T1000 (cell line): ENCODE results near the gene KIF12.

ENCODE experiments used
- DNase-seq: peaks from one replicate; lab custom pipeline; 2025; ENCODE audit warnings: mixed read lengths; lab: John Stamatoyannopoulos, UW

The KIF12 gene

DNA sequence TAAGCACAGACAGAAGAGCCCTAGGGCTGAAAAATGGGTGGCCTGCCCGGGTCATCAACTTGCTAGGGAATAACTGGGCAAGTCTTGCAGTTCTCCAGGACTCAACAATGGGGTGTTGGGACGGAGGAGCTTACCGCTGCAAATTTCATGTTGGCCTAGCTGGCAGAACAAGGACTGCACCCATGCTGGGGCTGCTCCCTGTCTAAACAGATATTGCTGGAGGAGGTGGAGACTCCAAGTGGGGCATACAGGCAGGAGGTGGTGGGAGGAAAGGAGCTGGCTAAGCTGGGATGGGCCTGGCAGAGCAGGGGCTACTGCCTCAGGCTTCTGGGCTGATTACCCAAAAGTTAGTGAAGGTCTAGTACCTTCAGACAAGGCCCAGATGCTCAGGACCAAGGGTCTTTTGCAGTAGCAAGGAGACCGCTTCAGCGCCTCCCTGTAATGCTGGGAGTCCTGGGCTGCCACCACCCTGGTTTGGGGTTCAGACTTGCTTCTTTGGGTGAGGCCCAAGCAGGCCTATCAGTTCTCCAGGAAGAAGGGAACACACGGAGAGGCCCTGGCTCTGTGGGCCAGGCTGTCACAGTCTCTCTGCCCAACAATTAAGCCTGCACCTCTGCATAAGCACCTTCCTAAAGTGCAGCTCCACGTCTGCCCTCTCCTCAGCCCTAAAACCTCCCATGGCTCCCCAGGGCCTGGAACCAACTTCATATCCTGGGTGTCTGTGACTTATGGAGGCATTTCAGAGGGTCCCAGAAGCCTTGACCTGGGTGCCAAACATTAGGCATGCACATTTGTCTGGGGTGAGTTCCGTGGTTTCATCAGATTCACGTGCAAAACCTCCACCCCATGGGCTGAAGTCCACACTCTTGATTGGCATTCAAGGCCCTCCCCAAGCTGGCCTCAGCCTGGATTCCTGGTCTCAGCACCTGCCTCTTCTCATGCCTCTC, 24.2 kb upstream of the KIF12 start:
- no peak for DNase-seq

DNA sequence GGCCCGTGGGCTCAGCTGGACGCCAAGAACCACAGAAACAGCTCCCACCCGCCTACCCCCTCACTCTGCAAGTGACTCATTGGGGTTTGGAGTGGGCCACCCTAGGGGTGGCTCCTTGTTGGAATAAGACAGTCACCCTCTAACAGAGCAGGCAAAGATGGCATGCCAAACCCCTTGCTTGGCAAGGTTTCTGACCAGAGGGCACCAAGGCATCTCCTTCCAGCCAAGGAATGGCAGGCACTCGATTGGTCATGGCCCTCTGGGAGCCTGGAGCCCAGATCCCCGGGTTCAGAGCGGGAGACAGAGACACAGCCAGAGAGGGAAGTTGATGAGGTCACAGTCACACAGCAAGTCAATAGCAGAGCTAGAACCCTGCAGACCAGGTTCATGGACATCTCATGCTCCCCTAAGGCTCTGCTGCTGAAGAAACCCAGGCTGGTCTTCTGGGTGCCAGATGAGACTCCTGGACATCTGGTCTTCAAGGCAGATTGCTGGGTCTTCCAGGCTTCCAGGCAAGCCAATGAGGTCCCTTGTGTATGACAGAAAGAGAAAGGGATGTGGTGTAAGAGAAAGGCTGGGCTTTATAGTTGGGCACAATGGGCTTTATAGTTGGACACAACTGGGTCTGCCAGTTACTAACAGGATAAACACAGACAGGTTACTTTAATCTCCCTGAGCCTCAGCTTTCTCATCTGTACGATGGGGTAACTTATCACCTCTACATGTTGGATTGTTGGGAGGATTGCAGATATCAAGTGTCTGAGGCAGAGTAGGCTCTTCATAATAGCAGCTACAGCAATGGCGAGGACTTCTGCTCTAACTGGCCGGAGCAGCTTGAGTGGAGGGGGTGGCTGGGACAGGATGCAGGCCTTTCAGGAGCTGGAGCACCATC, 23.3 kb upstream of the KIF12 start:
- no peak for DNase-seq

DNA sequence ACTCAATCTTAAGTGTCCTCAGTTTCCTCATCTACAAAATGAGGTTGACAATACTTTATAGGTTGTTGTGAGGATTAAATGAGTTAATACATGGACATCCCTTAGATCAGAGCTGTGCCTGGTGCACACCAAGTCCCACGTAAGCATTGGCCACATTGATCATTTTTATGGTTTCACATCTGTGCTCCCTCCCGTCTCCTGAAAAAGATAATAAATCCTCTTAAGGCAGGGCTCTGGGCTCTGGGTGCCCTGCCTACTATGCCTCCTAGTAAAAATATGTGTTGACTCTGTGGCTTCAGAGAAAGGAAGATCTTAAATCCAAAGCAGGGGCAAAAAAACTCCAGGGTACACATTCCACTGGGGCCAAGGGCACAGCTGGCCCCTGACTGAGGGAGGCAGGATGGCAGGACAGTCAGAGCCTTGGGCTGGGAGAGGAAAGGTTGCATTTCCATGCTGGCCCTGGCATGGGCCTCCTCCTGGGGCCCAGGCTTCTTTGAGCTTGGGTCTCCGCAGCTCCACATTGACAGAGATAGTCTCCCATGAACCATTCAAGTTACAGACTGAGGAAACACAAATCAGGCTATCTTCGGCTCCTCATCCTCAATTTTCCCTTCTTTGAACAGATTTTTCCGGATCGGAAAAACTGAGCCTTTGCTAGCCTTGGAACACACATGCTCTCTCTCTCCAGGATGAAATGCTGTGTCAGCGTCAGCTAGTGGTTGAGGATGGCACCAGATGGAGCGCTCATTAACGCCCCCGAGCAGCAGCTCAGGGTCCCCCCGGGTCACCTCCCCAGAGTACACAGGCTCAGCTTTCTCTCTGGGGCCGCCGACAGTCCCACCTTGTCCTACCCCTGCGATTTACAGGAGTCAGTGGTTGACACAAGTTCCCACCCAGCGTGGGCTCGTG, 22.4 kb upstream of the KIF12 start:
- DNase-seq, result no peak

DNA sequence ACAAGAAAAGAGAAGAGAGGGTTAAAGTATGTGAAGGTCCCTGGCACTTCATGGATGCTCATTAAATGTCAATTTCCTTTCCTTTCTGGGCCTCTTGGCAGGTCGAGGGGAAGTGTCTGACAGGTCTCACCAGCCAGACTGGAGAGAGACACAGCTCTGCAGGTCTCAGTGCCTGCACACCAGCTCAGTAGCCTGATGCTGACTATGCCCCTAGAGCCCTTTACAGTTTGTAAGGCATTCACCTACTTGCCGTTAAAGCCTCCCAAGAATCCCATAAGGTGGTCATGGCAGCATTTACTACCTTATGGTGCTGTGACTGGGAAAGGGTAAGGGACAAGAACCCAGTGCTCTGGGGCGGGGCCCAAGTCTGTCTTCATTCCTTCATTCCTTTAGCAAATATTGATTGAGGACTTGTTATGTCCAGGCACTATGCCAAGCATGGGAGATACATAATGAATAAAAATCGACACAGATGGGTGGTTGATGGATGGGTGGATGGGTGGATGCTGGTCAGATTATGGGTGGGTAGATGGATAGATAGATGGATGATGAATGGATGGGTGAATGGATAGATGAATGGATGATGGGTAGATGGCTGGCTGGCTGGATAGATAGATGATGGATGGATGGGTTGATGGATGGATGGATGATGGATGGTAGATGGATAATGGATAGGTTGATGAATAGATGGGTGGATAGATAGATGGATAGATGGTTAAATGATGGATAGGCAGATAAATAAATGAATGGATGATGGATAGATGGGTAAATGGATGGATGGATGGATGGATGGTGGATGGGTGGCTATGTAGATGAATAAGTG, 21.3 kb upstream of the KIF12 start:
- DNase-seq, result no peak

DNA sequence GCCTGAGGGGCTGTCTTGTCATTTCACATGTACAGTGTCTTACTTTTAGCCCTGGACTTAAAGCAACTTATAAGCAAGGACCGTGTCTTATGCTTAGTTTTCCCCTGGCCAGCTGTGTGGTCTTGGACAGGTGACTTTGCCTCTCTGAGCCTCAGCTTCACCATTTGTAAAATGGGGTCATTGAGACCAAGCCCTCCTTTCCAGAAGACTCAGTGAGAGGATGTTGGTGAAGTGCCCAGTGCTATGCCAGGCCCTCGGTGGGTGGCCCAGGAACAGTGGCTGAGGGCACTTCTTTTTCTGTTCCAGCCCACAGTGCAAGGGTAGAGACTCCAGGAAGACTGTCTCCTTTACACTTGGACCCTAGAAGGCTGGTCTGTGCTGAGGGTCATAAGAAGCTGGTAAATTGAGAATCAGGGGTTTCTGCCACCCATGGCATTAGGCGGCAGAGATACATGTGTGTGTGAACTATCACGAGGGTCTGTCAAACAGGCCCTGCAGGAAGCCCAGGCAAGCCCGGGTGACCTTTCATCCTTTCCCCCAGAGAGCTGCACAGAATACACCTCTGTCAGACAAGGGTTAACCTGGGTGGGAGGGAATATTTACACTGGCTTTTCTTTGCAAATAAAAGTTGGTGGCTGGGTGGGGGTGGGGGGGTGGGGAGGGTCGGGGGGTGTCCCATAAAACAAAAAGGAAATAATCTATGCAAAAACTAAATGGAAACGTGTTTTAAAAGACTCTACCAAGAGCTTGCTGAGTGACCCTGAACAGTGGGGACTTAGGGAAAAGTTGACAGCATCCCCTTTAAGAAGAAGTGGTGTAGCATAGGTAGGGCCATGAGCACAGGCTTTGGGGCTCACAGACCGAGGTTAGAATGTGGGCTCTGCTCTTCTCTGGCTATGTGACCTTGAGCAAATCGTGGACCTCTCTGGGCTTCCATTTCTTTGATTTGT, 20.4 kb upstream of the KIF12 start:
- no peak for DNase-seq

DNA sequence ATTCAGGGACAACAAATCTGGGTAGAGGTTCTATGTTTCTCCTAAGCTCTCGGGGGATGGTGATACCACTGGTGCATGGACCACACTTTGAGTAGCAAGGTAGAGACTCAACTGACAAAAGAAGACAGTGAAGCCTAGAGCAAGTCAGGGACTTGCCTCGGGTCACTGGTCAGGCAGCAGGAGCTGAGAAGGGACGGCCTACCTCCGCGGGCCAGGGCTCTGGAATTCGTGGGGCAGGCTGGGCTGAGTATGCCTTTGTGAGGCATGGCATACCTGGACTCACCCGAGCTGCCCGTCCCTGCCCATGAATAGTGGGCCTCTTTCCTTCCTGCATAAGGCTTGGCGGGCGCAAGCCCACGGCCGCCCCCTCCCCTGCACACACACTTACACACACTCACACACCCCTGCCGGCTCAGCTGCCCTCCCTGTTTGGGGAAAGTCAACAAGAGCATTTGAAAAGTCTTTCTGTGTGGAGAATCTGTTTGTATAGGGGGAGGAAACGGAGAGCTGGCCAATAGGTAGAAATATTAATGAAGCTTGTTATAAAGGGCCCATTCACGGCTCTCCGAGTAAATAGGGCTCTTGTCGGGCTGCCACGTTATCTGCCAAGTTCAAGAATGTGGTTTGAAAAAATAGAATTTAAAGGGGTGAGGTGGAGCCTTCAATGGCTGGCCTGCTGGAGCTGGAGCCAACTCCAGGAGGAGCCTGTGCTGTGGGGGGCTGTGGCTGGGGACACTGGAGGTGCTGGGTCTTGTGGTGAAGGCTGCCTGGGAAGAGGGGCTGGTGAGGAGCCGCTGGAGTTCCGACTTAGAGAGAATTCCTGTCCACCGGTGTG, 19.1 kb upstream of the KIF12 start:
- DNase-seq, result no peak

DNA sequence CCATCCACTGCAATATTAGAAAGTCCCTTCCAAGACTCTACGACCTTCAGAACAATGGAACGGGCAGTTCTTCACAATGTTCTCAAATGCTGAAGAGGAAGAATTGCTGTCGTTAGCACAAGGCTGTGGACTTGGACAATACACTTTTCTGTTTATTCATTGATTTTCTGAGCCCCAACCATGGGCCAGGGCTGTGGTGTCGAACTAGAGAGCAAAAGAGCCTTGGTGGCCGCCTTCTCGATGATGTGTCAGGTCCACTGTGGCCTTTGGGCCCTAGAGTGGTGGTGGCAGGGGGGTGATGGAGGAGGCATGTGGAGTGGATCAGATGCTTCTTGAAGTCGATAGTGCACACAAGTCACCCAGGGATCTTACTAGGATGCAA, 18.5 kb upstream of the KIF12 start:
- DNase-seq, result no peak

DNA sequence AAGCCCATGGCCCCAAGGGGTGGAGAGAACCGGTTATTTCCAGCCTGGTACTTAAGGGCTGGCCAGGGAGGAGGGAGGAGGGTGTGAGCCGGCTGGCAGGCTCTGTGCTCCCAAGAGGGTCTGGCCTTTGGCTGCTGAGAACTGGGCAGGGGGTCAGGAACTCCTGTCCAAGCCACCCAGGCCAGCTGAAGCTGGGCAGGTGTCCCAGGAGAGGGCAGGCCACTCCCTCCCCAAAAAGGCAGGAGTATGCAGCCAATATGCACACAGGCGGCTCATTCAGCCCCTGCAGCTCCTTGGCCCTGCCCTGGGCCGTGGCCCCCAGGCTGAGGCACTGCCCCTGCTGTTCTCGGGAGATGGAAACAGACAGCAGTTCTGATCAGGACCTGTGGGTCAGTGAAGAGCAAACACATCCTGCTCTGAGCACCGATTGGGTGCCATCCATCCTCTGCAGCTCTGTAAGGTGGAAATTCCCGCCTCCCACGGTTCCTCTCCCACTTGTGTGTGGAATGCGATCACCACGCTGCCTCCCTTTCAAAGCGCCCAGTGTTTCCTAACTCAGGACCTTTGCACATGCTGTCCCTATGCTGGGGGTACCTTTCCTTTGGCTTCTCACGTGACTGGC, 17.1 kb upstream of the KIF12 start:
- DNase-seq, result no peak

DNA sequence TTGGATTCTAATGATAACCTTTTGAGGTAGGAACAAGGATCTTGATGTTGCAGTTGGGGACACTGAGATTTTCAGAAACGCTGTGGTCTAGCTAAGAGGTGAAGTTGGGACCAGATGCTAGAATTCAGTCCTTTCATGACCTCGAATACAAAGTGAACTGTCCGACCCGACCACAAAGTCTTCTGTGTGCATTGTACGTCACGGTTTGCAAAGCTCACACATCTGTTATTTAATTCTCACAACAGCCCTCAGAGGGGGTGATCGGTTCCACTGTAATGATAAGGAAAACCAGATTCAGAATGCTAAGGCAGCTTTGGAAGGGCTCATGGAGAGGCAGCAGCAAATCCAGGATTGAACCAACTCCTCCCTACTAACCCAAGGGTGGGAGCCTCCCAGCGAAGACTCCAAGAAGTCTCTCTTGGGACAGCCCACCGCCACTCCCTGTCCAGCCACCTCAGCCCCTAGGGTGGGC, 16.6 kb upstream of the KIF12 start:
- no peak for DNase-seq

DNA sequence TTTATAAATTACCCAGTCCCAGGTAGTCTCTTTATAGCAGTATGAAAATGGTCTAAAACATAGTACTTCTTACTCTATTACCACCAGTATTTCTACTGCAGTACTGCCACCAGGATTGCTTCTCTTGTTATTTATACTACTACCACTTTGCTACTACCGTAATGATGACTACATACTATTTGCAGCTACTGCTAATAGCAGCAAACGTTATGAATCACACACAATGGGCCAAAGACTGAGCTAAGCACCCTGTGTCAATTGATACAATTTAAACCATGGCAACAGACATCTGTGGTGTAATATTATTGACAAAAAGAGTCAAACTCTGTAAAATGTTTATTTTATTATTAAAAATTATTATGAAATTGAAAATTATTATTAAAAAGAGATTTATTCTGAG, 15.3 kb upstream of the KIF12 start:
- no peak for DNase-seq

DNA sequence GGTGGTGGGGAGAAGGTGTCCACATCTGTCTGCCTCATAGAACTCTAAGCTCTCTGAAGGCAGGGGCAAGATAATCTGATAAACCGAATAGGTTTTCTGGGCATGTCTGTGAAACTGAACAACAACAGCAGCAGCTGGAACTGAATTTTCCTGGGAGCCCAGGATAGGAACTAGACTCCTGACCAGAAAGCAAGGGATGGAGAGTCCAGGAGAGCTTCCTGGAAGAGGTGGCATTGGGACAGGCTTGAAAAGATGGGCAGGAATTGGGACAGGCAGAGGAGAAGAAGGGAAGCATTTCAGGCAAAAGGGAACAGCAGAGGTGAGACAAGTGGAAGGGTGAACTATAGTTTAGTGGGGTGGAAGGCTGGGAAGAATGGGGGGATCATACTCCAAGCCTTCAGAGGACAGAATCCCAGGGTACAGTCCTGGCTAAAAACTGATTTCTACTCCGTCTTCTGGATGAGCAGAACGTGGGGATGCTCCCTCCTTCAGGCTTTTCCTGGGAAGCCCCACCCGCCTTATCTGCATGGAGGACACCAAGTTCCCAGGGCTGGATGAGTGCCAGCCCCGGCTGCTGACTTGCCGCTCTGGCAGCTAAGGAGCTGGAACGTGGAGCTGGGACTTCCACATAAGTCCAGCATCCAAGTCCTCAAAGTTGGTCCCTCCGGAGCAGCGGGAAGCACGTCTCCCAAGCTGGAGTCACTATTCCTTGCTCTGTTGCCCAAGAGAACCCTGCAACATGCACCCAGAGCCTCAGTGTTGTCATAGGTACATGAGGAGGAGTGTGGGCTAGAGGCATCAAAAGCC, 13.9 kb upstream of the KIF12 start:
- DNase-seq, result no peak

DNA sequence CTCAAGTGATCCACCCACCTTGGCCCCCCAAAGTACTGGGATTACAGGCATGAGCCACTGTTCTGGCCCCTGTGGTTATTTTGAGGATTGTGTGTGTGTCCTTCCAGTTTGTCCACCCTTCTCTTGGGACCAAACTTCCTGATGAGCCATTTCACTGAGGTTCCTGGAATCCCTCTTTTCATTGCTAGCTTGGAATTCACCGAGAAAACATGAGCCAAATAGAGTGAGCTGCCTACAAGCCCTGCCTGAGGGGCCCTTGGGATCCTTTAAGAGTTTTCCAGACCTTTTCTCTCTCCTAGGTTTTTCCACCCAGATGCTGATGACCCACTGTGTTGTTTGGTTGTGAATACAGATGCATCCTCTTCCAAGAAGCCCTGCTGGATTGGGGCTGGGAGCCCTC, 13.2 kb upstream of the KIF12 start:
- no peak for DNase-seq

DNA sequence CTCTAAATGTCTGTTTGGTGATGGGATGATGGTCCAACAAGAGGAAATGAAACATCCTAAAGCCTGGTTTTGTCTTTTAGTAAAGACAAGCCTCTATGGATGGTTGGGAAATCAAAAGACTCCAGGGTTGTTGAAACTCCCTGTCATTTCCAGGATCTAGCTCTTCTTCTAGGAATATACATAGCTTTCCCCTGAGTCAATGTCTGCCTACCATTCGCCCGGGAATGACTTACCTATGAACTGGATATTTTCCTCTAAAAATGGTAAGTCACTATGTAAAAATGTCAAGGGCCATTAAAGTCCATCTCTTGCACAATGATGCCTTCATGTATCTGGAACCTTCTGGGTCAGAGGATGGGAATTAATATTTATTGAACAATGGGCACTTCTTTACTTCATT, 11.1 kb upstream of the KIF12 start:
- DNase-seq, result no peak

DNA sequence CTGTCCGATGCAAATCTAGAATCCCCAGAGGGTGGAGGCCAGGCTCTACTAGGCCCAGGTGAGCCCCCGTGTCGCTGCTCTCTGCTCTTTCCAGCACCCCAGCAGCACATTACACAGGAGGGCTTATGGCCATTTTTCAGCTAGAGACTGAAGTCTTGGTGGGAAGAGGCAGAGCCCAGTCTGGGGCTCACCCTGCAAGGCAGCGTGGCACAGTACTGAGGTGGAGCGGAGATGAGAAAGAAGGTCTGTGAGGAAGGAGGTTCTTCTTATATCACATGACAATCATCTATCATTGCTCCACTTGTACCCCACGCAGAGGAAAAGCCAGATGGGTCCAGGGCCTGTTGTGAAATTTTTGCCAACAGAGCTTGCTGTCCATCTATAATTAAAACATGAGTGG, 10.0 kb upstream of the KIF12 start:
- no peak for DNase-seq

DNA sequence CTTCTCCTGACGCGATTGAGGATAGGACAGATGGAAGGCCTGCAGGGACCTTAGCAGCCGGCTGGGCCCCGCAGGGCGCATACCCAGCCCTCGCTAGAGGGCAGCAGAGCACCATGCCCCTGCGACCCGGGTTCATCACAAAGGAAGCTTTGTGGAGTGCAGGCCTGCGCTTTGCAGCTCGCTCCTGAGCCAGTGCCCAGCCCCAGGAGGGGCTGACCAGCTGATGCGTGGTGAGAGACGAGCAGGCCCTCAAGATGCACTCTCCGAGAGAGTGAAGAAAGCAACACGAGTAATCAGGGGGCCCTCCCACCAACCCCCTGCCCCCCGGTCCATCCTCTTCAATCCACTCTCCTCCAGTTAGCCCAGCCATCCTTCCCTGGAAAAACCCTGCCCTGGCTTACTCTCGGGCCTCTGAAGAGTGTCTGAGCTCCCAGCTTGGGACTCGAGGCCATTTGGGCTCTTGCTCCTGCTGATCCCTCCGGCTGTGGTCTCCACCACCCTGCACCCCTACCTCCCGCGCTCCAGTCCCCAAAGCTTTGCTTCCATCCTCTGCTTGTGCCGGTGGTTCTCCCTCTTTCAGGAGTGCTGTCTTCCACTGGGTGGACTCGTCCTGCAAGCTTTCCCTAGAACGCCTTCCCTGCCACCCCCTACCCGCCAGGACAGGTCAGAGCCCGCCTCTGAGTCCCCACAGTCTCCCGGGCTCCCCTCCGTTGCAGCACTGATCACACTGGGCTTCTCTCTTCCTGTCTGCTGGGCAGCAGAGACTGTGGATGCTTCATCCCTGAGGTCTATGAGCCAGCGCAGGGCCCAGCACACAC, 9.1 kb upstream of the KIF12 start:
- DNase-seq, result peak; percentile 61

DNA sequence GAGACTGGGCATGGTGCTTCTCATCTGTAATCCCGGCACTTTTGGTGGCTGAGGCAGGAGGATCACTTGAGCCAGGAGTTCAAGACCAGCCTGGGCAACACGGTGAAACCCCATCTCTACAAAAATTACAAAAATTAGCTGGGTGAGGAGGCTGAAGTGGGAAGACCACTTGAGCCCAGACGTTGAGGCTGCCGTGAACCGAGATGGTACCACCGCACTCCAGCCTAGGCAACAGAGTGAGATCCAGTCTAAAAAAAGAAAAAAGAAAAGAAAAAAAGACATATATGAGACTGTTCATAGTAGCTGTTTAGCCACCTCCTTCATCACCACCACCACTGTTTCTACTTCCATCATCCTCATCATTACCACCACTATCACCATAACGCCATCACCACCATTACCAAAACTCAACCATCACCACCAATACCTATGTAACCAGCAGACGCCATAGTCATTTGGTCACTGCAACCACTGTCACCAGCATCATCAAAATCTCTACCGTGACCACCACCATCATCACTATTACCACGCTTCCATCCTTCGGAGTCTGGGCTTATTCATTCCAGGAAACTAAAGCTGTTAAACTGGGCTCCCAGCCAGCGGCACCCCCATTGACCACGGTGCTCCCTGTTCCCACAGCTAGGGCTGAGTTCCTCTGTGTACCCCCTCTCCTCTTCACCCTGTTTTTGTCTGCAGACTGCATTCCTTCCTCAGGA, 8.4 kb upstream of the KIF12 start:
- no peak for DNase-seq
